Astrocyte of the cerebellum (primary cell): ENCODE data around the gene PEX1.

Experiments used
- DNase-seq: peaks from one replicate; pipeline ENCODE4 v3.0.0-alpha.2; 2011; ENCODE audit warnings: low read depth
- H3K4me3 ChIP-seq: 2 replicates; pipeline ENCODE4 v1.5.1; 2011; ENCODE audit warnings: mild to moderate bottlenecking, low read depth, low read length, moderate library complexity
- CTCF ChIP-seq: IDR thresholded peaks from 2 replicates; pipeline ENCODE4 v1.5.1; 2012; ENCODE audit warnings: low read length, low read depth, moderate library complexity, mild to moderate bottlenecking; ENCODE audit errors: missing control alignments
- in situ Hi-C: cut with HindIII; loops from 2 replicates; pipeline ENCODE4 v1.10.0; 2017; ENCODE audit warnings: low sequenced_read_pairs

The PEX1 gene

DNA sequence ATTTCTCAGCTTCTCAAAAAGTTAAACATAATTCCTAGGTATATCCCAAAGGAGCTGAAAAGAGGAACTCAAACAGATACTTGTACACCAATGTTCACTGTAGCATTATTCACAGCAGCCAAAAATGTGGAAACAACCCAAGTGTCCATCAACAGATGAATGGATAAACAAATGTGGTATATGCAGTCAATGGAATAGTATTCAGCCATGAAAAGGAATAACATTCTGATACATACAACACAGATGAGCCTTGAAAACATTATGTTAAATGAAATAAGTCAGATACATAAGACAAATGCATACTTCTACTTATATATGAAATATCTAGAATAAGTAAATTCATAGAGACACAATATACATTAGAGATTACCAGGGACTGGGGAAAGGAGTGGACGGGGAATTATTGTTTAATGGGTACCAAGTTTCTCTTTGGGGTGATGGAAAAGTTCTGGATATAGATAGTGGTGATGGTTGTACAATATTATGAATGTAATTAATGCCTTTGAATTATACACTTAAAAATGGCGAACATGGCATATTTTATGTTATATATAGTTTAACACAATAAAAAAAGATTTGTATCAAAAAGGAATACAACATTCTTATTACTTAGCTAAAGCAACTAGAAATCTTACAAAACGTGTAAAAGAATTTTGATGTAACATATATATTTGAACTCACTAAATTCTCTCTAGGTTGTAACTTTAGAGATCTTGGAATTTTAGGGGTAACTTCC is 15.0 kb downstream of the PEX1 start:
- TF ChIP-seq CTCF: no peak
- no peak overlapping the region for H3K4me3 ChIP-seq
- in situ Hi-C loops: no loop called here
- DNase-seq: no peak

DNA sequence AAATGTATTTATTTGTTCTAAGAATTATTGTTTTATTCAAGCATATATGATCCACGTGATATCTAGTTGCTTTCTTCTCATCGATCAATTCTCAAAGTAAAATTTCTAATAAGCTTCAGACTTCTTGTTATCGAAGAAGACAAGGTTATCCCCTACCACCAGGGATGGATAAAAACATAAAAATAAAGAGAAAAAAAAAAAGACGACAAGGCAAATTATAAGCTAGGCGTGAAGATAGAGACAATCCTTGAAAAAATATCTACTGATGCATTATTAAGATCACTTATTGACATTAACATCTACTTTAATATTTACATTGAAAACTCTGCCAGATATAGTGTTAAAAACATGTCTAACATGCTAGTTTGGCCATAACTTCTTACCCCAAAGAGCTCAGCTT is 19.4 kb downstream of the PEX1 start:
- TF ChIP-seq CTCF: no peak
- H3K4me3 ChIP-seq: no peak overlapping the region
- no peak for DNase-seq
- in situ Hi-C loops: no loop called here

- H3K4me3 ChIP-seq: no peak overlapping the region
- TF ChIP-seq CTCF: no peak
- no peak for DNase-seq
- in situ Hi-C loops: no loop called here
These were observed 22.0 kb downstream of the PEX1 start for GRCh38 chr7:92506363-92506762.

- no peak overlapping the region for H3K4me3 ChIP-seq
- in situ Hi-C loops: no loop called here
- no peak for DNase-seq
- no peak for TF ChIP-seq CTCF
These were observed 23.8 kb downstream of the PEX1 start for GRCh38 chr7:92504563-92504962.

GRCh38 chr7:92503767-92504166 is 24.6 kb downstream of the PEX1 start:
- DNase-seq: no peak
- in situ Hi-C loops: no loop called here
- H3K4me3 ChIP-seq: no peak overlapping the region
- TF ChIP-seq CTCF: no peak

DNA sequence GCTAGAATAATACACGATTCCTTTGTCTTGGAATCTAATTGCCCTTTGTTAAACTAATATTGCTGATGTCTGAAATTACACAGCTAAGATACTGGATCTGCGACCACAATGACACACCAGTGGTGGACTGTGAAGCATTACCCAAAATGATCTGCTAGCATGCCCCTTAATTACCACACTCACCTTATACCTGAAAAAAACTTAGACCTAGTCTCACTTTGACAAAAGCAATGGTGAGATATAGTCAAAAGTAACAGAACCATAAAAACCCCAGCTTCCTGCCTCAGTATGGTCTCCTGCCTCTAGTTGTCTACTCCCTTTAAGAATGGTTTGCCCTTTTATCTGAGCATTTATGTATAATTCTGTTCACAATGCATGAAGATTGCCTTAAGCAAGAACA is 29.8 kb downstream of the PEX1 start:
- no peak for DNase-seq
- no peak for TF ChIP-seq CTCF
- no peak overlapping the region for H3K4me3 ChIP-seq
- in situ Hi-C loops: no loop called here
